NCI-H146 treated with DMSO at 0.1 percent for 48 hours (cell line): ENCODE results near the gene SUPT5H.

ENCODE experiments used
- DNase-seq: peaks from one replicate; lab custom pipeline; 2025; ENCODE audit not compliant: unreplicated experiment; lab: John Stamatoyannopoulos, UW

The SUPT5H gene

GRCh38 chr19:39409208-39410016 is 36.0 kb upstream of the SUPT5H start:
- peak; percentile 94 for DNase-seq

GRCh38 chr19:39410017-39410830 is 35.2 kb upstream of the SUPT5H start:
- DNase-seq: no peak

GRCh38 chr19:39410831-39411080 is 34.6 kb upstream of the SUPT5H start:
- no peak for DNase-seq

GRCh38 chr19:39411081-39411831 is 34.1 kb upstream of the SUPT5H start:
- no peak for DNase-seq

- DNase-seq: peak; percentile 96
These were observed 33.6 kb upstream of the SUPT5H start for GRCh38 chr19:39411832-39412099.

- peak; percentile 99 for DNase-seq
These were observed 33.1 kb upstream of the SUPT5H start, which contains the start of gene PLEKHG2 for GRCh38 chr19:39412100-39412866. Gene PLEKHG2 (plus strand): TSS chr19:39412669. CDS start chr19:39414087, 1,418 bp downstream.

- no peak for DNase-seq
These were observed 32.5 kb upstream of the SUPT5H start for GRCh38 chr19:39412867-39413271.

- DNase-seq: peak; percentile 44
These were observed 32.0 kb upstream of the SUPT5H start for GRCh38 chr19:39413272-39413910.

- DNase-seq: no peak
These were observed 31.3 kb upstream of the SUPT5H start for GRCh38 chr19:39413911-39414608.

GRCh38 chr19:39415111-39416046 is 30.0 kb upstream of the SUPT5H start:
- no peak for DNase-seq

GRCh38 chr19:39416152-39417120 is 28.9 kb upstream of the SUPT5H start:
- no peak for DNase-seq

- DNase-seq: no peak
These were observed 27.8 kb upstream of the SUPT5H start for GRCh38 chr19:39417463-39418181.

GRCh38 chr19:39419003-39419402 is 26.4 kb upstream of the SUPT5H start:
- no peak for DNase-seq

- DNase-seq: no peak
These were observed 24.6 kb upstream of the SUPT5H start for GRCh38 chr19:39420769-39421168.

GRCh38 chr19:39422020-39422419 is 23.4 kb upstream of the SUPT5H start:
- no peak for DNase-seq

- DNase-seq: no peak
These were observed 21.9 kb upstream of the SUPT5H start for GRCh38 chr19:39423258-39424086.
